GM18507 (cell line): ENCODE results near the gene KRT32.

Experiments used
- DNase-seq: peaks from one replicate; pipeline ENCODE4 v3.0.0; 2011; ENCODE audit warnings: low read depth; ENCODE audit not compliant: insufficient read length; ENCODE audit errors: extremely low spot score
- FAIRE-seq: peaks from 2 replicates; lab custom pipeline; 2011; peaks lifted over from hg19 to GRCh38; lab: Jason Lieb, UNC

Gene KRT32

GRCh38 chr17:41413982-41414381, 53.2 kb downstream of the KRT32 start:
- FAIRE-seq (no peak), DNase-seq (no peak)

GRCh38 chr17:41413353-41413957, 53.7 kb downstream of the KRT32 start:
- DNase-seq = no peak
- FAIRE-seq = no peak

- DNase-seq = no peak
- FAIRE-seq = no peak
These were observed 55.9 kb downstream of the KRT32 start for GRCh38 chr17:41411072-41411840.
